TTC549 (cell line): ENCODE results near the gene MAPK7.

Source experiments
- FAIRE-seq: peaks from 2 replicates; lab custom pipeline; 2012; peaks lifted over from hg19 to GRCh38; lab: Jason Lieb, UNC

Gene MAPK7

DNA sequence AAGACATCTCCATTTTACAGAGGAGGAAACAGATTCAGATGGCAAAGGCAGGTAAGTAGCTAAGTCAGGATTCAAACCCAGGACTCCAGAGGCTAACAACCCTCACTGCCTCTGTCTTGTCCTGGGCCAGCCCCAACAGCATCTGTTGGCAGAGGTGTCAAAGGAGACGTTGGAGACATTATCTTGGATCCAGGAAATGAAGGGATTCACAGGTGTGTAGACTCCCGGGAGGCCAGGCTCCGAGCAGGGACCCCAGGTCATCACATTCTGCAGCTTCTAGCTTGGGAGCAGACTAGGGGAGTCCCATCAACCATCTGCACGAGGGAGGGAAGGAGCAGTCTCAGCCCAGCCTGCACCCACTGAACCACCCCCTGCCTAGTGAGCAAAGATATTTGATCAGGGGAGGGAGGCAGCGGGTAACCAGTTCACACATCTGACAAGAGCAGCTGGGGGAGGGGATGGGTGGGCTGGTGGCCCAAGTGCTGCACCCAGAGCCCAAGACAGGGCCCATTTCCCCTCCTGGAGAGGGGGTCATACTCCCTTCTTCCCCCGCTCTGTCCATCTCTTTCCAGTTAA, 14.8 kb upstream of the MAPK7 start:
- FAIRE-seq, result no peak

DNA sequence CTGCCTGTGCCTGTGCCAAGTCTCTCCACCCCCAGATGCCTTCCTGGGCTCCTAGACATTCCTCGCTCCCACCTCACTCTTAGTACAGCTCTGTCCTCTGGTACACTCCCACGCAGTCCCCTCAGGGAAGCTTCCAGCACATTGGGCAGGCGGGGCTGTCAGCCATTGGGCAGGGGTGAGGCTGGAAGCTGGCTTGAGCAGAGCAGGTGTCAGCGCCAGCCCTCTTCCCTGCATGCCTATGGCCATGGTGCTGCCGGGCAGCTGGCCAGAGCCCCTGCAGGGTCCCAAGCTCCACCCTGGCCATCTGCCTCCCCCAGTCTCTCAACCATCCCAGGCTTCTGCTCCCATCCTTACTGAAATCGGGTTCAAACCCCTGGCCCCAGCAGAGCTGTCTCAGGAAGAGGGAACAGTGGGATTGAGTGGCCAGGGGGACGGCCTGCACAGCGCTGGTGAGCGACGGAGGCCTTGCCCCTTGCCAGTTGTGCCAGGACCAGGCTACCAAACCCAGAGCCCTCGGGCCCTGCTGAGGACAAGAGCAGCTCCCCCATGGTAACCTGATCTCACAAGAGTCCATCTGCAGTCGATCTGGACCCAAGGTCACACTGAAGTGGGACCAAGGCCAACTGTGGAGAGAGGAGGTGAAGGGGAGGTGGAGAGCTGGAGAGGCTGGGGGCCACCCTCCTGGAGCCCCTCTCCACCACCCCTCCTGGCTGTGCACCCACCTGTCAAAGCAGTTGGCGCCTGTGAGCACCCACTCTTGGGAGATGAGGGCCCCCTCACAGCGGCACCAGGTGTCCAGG, 13.4 kb upstream of the MAPK7 start:
- FAIRE-seq, result no peak

DNA sequence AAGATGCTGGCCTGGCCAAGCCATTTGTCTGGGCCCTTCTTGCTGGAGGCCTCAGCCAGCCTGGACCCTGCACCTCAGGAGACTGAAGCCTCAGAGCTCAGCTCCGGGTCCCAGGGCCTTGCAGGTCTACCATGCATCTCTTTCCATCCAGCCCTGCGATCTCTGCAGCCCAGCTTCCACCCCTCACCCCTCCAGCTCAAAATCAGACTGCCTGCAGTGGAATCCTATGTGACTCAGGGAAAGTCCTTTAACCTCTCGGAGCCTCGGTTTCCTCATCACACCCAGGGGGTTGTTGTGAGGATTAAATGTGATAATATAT, 12.8 kb upstream of the MAPK7 start:
- no peak for FAIRE-seq

DNA sequence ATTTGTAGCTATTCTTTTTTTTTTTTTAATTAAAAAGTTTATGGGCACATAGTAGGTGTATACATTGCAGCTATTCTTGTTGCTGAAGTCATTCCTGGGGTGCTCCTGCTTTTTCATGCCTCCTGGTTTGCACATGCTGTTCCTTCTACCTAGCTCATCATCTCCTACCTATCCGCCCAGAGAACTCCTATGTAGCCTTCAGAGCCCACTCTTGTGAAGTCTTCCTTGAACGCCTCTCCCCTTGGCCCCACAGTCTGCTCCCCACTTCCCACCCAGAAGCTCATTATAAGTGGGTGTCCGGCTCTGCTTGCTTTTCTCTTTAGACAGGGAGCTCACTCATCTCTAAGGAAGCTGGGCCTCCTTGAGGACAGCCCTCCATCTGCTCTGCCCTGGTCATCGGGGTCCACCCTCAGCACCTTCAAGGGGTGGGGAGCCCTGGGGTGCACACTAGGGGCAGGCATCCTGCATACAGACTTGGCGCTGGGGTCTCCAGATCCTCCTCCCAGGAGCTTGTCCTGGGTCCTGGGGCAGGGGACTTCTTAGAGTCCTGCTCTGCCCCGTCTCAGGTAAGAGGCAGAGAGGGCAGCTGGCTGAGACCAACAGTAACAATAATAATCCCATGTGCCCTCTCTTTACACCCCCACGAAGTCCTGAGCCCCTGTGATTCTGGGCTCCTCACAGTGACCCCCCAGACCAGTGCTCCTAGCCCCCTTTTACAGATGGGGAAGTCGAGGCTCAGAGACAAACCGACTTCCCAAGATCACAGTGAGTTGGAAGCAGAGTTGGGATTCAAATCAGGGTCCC, 12.3 kb upstream of the MAPK7 start:
- FAIRE-seq, result no peak

DNA sequence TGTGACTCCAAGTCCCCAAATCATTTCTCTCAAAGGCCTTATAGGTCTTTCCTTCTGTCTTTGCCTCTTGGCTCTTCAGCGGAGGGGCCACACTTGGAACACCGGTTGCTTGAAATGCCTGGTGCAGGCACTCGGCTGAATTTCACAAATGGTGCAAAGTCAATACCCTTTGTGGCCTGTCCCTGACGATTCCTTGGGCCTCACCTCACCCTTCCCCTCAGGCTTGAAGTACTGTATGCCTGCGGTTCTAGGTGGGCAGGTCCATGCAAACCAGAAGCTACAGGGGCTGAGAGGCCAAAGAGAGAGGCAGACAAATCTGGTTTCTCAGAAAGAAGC, 11.7 kb upstream of the MAPK7 start:
- no peak for FAIRE-seq

DNA sequence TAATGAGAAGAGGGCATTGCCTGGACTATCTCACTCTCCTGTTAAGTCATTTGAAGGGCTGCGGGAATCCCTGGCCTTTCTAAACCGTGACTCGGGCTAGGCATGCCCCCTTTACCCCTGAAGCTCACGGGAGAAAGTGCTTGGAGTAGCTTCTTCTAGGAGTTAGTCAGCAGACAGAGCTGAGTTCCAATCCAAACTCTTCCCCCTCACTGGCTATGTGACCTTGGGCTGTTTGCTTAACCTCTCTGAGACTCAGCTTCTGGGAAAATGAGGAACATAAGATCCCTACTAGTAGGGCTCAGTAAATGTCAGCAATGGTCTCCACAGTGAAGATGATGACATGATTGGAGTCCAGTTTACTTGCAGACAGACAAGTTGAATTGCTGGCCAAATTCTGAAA, 10.1 kb upstream of the MAPK7 start:
- FAIRE-seq, result no peak

DNA sequence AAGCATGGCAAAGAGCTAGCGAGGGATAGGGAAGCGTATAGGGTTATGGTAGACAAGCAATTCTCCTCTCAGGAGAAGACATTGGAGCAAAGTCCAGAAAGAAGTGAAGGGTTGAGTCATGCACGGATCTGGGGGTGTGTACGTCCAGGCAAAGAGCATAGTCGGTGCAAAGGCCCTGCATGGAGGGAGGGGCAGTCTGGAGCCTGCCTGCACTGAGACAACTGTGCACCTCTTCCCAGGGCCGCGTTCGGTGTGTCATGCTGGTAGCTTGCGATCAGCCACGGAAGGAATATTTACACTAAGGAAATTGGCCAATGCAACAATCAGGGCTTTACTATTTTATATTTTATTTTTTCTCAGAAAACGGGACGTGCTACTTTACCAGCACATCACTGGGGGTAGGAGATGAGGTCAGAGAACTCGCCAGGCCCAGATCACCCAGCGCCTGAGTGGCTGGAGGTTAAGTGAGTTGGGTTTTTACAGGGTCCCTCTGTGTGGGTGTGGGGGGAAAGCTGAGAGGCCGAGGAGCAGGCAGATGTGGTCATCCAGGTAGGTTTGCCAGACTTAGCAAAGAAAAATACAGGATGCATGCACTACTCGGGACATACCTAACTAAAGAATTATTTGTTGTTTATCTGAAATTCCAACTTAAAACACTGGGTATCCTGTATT, 9.1 kb upstream of the MAPK7 start:
- FAIRE-seq, result no peak

DNA sequence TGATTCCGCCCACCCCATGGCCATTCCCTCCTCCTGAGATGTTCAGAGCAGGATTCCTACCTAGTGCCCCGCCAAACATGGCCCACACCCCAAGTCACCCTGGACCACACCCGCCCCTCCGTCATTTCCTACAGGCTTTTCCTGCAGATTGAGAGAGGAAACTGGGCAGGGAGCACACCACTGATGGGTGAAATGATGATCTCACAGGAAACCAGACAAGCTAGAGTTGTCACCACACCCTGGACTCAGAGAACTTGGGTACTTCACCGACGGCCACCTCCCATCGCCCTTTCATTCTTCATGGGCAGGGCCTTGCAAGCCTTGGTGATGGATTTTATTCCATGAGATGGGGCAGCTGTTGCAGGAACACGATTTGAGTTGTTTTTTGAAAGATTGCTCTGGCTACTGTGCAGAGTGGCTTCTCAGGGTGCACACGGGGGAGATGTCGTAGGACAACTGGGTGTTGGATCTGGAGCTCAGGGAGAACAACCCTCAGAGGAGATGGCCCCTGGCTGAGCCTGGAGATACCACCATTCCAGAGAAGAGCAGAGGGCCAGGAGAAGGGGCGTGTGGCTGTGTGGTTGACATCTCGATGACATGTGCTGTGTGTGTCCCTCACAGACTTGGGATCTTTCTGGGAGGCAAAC, 8.3 kb upstream of the MAPK7 start:
- FAIRE-seq, result no peak

DNA sequence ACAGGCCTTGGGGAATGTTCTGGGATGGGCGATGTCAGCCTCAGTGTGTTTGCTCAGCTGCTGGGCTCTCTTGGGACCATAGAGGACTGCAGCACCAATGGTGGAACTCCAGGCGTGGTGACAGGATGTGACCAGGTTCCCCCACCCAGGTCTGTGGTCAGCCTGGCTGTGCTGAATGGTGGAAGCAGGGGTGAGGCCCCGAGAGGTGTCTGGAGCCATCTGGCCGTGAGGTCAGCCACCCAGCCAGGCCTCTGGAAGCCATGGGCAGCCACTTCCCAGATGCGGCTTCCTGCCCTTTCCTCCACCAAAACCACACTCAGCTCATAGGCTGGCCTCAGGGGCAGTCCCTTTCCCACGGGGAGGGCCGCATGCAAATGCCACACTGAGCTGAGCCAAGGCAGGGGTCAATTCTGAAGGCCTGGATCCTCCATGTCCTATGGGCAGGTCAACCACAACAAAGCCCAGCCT, 7.8 kb upstream of the MAPK7 start:
- no peak for FAIRE-seq

DNA sequence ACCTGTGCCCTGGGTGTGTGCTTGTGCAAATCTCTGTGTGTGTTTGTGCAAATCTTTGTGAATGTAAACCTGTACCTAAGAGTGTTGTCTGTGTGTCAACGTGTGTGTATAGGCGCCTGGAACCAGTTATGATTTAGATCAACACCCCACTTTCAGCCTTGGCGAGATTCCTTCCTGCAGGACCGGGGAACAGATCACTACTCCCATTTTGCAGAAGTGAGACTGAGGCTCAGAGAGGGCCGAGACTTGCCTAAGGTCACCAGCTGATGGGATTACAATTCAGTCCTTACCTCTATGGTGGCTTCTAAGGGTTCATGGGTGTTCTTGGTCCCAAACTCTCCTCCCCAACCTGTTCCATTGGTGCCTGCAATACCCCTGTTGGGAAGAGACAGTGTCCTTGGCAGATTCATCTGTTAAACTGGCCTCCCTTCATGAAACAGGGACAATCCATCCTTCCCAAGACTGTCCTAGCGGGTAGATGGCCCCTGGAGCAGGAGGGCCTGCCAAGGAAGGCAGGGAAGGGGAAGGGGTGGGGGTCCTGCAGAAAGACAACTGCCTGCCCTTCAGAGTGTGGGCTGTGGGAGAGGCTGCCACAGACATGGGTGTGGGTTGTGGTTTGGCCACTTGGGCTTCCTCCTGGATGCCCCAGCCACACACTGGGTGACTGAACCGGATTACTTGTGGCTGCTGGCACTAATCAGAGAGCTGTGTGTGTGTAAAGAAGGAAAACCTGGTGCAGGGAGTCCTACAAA, 6.9 kb upstream of the MAPK7 start:
- no peak for FAIRE-seq

DNA sequence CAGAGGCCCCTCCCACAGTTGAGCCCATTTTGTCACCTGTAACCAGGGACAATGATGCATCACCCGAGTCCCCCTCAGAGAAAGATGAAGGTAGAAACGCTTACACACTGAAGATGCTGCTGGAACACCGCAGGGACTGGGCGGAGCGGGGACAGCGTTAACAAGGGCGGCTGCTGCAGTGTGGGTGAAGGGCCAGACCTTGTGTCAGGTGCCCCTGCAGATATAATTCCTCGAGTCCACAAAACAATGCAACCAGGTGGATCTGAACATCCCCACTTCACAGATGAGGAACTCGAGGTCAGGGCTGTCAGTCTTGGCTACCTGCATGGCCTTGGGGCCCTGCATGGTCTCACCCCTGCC, 6.3 kb upstream of the MAPK7 start:
- FAIRE-seq, result no peak

DNA sequence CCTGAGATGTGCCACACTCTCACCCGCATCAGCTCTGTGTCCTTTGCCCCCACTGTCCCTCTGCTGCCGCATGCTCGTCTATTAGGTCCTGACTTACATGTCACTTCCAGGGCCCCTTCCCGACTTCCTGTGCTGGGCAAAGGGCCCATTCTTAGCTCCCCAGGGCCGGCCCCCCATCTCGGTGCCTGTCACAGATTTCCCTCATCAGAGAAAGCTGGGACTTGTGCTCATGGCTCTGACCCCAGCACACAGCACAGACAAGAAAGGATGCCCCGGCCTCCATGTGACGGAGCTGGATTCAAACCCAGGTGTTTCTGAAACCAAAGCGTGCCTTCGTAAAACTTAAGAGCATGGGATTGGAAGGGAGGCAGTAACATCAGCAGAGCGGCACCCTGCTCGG, 5.9 kb upstream of the MAPK7 start:
- FAIRE-seq, result no peak

DNA sequence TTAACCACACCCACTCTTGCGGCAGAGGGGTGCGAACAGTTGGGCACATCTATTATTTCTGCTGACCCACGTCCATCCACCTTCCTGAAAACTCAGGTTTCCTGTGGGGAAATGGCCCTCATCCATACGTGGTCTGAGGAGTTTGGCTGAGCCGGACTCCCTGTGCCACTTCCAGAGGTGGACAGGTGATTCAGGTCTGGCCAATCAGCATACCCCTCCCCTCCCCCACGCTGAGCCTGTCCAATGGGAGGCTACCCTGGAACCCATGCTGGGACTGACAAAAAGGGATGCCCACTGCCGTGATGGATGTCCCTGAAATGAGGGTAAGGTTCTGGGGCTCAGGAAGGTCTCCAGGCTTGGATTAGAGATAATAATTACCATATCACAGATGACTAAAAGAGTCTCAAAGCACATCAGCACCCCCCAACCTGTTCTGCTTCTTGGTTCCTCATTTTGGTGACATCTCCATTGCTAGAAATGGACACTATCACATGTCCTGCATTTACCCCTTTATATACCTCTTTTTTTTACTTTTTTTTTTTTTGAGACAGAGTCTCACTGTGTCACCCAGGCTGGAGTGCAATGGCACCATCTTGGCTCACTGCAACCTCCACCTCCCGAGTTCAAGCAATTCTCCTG, 5.3 kb upstream of the MAPK7 start:
- no peak for FAIRE-seq

DNA sequence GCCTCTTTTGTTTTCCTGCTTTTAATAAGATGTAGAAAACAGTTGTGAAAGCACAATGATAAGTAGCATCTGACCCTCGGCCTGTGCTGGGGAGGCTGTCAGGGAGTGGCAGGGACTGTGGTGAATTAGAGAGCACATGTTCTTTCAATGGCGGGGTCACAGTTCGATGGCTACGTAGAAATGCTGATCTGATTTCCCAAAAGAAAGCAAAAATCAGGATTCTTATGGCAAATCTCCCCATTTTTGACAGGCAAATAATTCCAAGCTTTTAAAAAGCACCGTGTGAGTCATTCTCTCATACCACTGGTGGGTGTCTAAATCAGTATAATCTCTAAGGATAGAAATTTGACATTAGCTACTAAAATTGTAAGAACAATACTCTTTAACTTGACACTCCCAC, 4.2 kb upstream of the MAPK7 start:
- FAIRE-seq, result no peak

DNA sequence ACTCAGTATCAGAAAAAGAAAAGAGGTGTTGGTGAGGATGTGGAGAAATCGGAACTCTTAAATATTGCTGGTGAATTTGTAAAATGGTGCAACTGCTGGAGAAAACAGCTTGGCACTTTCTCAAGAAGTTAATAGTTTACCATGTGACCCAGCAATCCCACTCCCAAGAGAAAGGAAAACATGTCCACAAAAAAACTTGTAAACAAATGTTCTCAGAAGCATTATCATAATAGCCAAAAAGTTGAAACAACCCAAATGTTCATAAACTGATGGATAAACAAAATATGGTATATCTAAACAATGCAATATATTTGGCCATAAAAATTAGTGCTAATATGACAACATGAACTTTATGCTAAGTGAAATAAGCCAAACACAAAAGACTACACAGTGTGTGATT, 2.6 kb upstream of the MAPK7 start:
- FAIRE-seq, result no peak

DNA sequence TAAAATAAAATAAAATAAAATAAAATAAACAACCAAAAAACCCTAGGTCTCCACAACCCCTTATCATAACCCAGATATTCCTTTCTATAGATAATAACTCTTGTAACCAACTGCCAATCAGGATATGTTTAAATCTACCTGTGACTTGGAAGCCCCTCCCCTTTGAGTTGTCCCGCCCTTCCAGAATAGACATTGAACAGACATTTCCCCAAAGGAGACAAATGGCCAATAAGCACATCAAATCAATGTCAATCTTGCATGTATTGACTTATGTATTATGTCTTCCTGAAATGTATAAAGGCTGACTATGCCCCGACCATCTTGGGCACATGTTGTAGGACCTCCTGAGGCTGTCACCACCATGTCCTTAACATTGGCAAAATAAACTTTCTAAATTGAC, 1.5 kb upstream of the MAPK7 start:
- no peak for FAIRE-seq

DNA sequence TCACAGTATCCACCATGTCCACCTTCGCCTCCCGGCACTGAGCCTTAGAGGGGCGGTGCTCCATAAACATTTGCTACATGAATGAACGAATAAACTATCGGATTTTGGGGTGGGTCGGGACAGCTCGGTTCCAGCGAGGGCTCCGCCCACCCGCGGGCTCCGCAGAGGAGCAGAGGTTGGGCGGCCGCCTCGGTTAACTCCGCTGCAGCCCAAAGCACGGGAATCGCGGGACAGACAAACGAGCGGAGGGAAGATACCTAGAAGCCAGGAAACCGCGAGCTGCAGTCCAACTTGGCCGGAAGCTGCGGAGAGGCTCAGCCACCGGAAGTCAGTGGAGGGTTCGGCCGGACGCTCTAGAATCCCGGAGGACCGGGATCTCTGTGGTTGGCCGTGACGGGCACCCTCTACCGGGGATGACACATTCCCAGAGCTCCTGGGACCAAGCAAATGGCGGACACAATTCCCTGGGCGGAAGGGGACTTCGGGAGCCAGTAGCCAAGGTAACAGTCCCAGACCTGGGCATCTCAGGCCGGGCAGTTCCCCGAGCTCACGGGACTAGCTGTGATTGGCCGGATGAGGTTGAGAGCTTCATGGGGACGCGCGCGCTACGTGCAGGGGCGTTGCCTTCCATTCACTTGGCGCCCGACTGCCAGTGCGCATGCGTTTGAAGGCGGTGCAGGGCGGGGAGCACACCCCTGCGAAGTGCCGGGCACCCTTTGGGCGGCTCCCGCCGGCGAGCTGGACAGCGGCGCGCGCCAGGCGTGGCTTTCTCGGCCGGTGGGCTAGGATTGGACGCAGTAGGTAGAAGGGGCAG, 489 bp upstream of the MAPK7 start:
- peak; percentile 88 for FAIRE-seq

DNA sequence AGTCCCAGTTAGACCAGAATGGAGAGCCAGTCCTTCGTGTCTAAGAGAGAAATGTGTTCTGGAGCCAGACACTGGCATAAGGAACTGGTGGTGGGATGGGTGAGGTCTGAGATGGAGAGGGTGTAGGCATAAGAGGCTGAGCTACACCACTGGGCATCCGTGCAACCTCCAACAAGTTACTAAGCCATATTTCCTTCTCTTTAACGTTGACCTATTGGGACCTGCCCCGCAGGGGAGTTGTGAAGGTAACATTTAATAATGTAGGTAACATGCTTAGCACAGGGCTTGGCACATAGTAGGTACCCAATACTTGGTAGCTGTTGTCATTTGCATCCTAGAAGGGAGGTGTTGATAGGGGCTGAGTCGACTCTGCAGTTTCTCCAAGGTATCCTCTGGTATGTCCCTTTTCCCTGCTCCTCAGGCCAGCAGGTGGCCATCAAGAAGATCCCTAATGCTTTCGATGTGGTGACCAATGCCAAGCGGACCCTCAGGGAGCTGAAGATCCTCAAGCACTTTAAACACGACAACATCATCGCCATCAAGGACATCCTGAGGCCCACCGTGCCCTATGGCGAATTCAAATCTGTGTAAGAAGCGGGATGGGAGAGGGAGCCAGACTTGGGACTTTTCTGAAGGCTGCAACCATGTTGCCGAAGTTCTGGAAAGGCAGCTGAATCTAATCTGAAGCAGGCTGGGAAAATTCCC, 1.2 kb downstream of the MAPK7 start:
- no peak for FAIRE-seq

DNA sequence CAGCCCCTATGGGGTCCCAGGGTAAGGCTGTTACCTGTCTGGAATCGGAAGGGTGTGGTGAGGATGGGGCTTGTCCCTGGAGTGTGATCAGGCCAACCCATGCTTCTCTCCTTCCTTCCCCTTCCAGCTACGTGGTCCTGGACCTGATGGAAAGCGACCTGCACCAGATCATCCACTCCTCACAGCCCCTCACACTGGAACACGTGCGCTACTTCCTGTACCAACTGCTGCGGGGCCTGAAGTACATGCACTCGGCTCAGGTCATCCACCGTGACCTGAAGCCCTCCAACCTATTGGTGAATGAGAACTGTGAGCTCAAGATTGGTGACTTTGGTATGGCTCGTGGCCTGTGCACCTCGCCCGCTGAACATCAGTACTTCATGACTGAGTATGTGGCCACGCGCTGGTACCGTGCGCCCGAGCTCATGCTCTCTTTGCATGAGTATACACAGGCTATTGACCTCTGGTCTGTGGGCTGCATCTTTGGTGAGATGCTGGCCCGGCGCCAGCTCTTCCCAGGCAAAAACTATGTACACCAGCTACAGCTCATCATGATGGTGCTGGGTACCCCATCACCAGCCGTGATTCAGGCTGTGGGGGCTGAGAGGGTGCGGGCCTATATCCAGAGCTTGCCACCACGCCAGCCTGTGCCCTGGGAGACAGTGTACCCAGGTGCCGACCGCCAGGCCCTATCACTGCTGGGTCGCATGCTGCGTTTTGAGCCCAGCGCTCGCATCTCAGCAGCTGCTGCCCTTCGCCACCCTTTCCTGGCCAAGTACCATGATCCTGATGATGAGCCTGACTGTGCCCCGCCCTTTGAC, 2.4 kb downstream of the MAPK7 start:
- no peak for FAIRE-seq
